ENCODE data around the gene NUP98.

DNA sequence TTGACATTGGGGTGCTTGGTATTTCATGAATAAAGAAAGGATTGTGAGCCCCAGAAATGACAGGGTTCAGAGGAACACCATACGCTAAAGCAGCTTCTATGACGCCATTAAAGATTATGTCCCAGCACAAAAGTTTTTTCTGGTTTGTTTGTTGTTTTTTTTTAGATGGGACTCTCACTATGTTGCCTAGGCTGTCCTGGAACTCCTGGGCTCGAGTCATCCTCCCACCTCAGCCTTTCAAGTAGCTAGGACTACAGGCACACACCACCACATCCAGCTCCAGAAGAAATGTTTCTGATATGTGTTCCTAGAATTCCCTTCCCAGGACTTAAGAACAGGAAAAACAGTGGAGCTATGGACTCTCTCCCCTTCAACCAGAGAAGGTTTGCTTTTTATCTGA lies 46.0 kb upstream of the NUP98 start:
- TF ChIP-seq, protein P1, sequence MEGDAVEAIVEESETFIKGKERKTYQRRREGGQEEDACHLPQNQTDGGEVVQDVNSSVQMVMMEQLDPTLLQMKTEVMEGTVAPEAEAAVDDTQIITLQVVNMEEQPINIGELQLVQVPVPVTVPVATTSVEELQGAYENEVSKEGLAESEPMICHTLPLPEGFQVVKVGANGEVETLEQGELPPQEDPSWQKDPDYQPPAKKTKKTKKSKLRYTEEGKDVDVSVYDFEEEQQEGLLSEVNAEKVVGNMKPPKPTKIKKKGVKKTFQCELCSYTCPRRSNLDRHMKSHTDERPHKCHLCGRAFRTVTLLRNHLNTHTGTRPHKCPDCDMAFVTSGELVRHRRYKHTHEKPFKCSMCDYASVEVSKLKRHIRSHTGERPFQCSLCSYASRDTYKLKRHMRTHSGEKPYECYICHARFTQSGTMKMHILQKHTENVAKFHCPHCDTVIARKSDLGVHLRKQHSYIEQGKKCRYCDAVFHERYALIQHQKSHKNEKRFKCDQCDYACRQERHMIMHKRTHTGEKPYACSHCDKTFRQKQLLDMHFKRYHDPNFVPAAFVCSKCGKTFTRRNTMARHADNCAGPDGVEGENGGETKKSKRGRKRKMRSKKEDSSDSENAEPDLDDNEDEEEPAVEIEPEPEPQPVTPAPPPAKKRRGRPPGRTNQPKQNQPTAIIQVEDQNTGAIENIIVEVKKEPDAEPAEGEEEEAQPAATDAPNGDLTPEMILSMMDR (IDR thresholded peaks at IDR 0.05) = no peak
- TF ChIP-seq EZH2phosphoT487 (IDR thresholded peaks at IDR 0.05) = no peak
- TF ChIP-seq EZH2 (IDR thresholded peaks at IDR 0.05) = no peak
